Tibial nerve (tissue), 4 donors: ENCODE results near the gene EME2.

Source experiments
- EP300 ChIP-seq, 2 donors: sonication (generic); formaldehyde crosslinking; IDR thresholded peaks; one replicate each; pipeline ENCODE4 v1.6.1; 2017; ENCODE audit warnings: antibody characterized with exemption in 2 of 2, mild to moderate bottlenecking in 1 of 2
- POLR2A ChIP-seq, 2 donors: fragments of 450-650 bp; IDR thresholded peaks; one replicate each; pipeline ENCODE4 v1.6.1; 2017; ENCODE audit warnings: antibody characterized with exemption in 2 of 2, mild to moderate bottlenecking in 2 of 2, moderate library complexity in 2 of 2
- TF ChIP-seq, protein P1 (sequence below), 5 experiments: fragments of 200-600 bp in 3 of 5; fragments of 450-650 bp in 2 of 5; sonication (generic) in 3 of 5; IDR thresholded peaks; one replicate each; pipeline ENCODE4 v1.5.1; 2016 to 2019; ENCODE audit warnings: antibody characterized with exemption in 5 of 5, mild to moderate bottlenecking in 3 of 5, moderate library complexity in 2 of 5

DNA sequence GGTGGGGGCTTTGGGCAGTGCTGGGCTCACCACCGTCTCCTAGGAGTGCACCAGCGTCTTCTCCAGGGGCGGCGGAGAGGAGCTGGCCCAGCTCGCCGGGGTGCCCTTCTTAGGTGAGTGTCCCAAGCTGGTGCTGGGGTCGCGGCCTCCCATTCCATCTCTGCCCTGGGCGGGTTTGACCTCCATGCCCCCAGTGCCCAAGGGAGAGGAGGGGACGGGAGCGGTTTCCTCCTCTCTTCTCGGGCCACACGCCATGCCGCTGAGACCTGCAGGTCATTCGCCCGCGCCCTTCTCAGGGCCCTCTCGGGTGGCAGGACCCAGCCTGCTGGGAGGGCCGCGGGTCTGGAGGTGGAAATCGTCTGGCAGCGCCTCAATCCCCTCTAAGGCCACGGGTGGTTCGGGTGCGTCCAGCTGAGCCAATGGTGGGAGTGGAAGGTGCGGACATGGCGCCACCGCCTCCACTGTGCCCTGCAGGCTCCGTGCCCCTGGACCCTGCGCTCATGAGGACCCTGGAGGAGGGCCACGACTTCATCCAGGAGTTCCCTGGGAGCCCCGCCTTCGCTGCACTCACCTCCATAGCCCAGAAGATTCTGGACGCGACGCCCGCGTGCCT, 15.6 kb downstream of the EME2 start:
- TF ChIP-seq, protein P1, sequence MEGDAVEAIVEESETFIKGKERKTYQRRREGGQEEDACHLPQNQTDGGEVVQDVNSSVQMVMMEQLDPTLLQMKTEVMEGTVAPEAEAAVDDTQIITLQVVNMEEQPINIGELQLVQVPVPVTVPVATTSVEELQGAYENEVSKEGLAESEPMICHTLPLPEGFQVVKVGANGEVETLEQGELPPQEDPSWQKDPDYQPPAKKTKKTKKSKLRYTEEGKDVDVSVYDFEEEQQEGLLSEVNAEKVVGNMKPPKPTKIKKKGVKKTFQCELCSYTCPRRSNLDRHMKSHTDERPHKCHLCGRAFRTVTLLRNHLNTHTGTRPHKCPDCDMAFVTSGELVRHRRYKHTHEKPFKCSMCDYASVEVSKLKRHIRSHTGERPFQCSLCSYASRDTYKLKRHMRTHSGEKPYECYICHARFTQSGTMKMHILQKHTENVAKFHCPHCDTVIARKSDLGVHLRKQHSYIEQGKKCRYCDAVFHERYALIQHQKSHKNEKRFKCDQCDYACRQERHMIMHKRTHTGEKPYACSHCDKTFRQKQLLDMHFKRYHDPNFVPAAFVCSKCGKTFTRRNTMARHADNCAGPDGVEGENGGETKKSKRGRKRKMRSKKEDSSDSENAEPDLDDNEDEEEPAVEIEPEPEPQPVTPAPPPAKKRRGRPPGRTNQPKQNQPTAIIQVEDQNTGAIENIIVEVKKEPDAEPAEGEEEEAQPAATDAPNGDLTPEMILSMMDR (IDR thresholded peaks at IDR 0.05) = no peak
- TF ChIP-seq POLR2A (IDR thresholded peaks at IDR 0.05) = no peak
- no peak for TF ChIP-seq EP300 (IDR thresholded peaks at IDR 0.05)
